GM12892 (cell line): ENCODE measurements around the gene SLC15A3.

Source experiments
- POLR2A ChIP-seq: IDR thresholded peaks from 2 replicates; pipeline ENCODE4 v1.6.1; 2011; ENCODE audit warnings: low read depth, low read length, control low read depth
- POLR2AphosphoS5 ChIP-seq: IDR thresholded peaks from 2 replicates; pipeline ENCODE4 v1.6.1; 2011; ENCODE audit warnings: low read depth, low read length, control low read depth

DNA sequence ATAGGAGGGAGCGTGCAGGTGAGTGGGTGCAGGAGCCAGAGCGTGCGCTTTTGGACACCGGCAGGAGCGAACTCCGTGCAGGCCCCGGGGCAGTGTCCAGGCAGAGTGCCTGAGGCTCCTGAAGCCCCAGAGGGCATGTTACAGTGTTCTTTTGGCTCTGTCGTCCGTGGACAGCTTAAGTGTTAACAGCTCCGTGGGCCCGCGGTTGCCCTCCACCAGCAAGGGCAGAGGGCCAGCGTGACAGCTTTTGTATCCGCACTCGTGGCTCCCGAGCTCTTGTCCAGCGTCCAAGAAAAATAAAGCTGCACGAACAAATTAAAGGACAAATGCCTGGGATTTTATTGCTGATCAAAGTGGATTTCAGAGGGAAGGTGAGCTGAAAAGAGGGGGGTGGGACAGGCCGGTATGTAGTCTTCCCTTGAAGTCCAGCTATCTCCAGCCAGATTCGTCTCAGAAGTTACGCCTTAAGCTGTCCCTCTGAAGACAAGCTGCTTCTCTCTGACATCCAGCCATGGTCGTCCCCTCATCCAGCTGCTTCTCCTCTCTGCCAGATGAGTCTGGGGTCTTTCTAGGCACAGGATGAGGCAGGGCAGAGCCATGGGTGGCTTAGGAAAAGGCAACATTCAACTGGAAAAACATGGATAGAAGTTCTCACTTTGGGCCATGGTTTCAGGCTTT is 39.0 kb downstream of the SLC15A3 start:
- TF ChIP-seq POLR2AphosphoS5 (no peak), POLR2A (no peak)
